IMR-90 (cell line): ENCODE data around the gene TOMM6. TPM values are rescaled to one million over a fixed set of nuclear protein-coding genes. Genes with fewer than 3 reads are reported as not detected.

Experiments used
- ATAC-seq: fragments of 200-7000 bp; cut with Tn5 transposase; 2 replicates; pipeline ENCODE4 v1.9.1; 2020; ENCODE audit warnings: low read depth, mild to moderate bottlenecking, moderate library complexity
- BruUV-seq: library from RNA; stranded (reverse); fragments of 400-500 nt; replicated peaks from 2 replicates; lab custom pipeline; 2021; lab: Mats Ljungman, UMichigan
- CTCF ChIA-PET: fragments of 300-600 bp; formaldehyde crosslinking; extraction: SDS; loops from one replicate; lab custom pipeline; 2021; ENCODE audit warnings: antibody characterized with exemption; lab: Yijun Ruan, JAX
- POLR2A ChIA-PET: fragments of 300-600 bp; sonication (Branson Sonifier 250); formaldehyde crosslinking; loops from one replicate; lab custom pipeline; 2022; ENCODE audit warnings: antibody characterized with exemption; ENCODE audit not compliant: unreplicated experiment; lab: Charles Lee
- DNase-seq: peaks from one replicate; pipeline ENCODE4 v3.0.0; 2013
- H2AFZ ChIP-seq: replicated peaks from 2 replicates; pipeline ENCODE3; 2013; ENCODE audit warnings: low read length, mild to moderate bottlenecking; ENCODE audit not compliant: poor library complexity
- H2AK5ac ChIP-seq: 2 replicates; pipeline ENCODE4 v1.6.1; 2013; ENCODE audit warnings: low read depth, low read length, inconsistent platforms
- H2AK9ac ChIP-seq: replicated peaks from 2 replicates; pipeline ENCODE3; 2013; ENCODE audit warnings: mild to moderate bottlenecking, low read depth, low read length, moderate library complexity; ENCODE audit not compliant: poor library complexity
- H2BK120ac ChIP-seq: 2 replicates; pipeline ENCODE4 v1.6.1; 2013; ENCODE audit warnings: low read depth, low read length, inconsistent platforms
- H2BK15ac ChIP-seq: 3 replicates; pipeline ENCODE4 v1.6.1; 2013; ENCODE audit warnings: low read depth, low read length, inconsistent platforms
- H2BK20ac ChIP-seq: 2 replicates; pipeline ENCODE4 v1.6.1; 2013; ENCODE audit warnings: low read depth, mild to moderate bottlenecking, inconsistent platforms, low read length, moderate library complexity
- H2BK5ac ChIP-seq: 2 replicates; pipeline ENCODE4 v1.6.1; 2013; ENCODE audit warnings: mild to moderate bottlenecking, low read depth, low read length, inconsistent platforms; ENCODE audit not compliant: poor library complexity, severe bottlenecking
- H3K14ac ChIP-seq: replicated peaks from 2 replicates; pipeline ENCODE4 v1.6.1; 2013; ENCODE audit warnings: low read depth, low read length, inconsistent platforms
- H3K18ac ChIP-seq: 2 replicates; pipeline ENCODE4 v1.6.1; 2013; ENCODE audit warnings: low read depth, low read length, control low read depth
- H3K23ac ChIP-seq: 2 replicates; pipeline ENCODE4 v1.6.1; 2013; ENCODE audit warnings: low read depth, low read length, inconsistent platforms
- H3K27ac ChIP-seq: 2 replicates; pipeline ENCODE4 v1.5.1; 2013; ENCODE audit warnings: mild to moderate bottlenecking, control low read depth, low read length; ENCODE audit not compliant: insufficient read depth
- H3K27me3 ChIP-seq: 2 replicates; pipeline ENCODE4 v1.6.1; 2013; ENCODE audit warnings: low read length; ENCODE audit not compliant: control insufficient read depth, insufficient read depth
- H3K36me3 ChIP-seq: 2 replicates; pipeline ENCODE4 v1.6.1; 2013; ENCODE audit warnings: low read length, mixed read lengths; ENCODE audit not compliant: control insufficient read depth, insufficient read depth
- H3K4ac ChIP-seq: 2 replicates; pipeline ENCODE4 v1.6.1; 2013; ENCODE audit warnings: low read depth, low read length, inconsistent platforms
- H3K4me1 ChIP-seq: 2 replicates; pipeline ENCODE4 v1.6.1; 2013; ENCODE audit warnings: low read length, mixed read lengths; ENCODE audit not compliant: control insufficient read depth, insufficient read depth
- H3K4me2 ChIP-seq: 2 replicates; pipeline ENCODE4 v1.6.1; 2013; ENCODE audit warnings: low read depth, mild to moderate bottlenecking, control low read depth, low read length, moderate library complexity
- H3K4me3 ChIP-seq: 2 replicates; pipeline ENCODE4 v1.5.1; 2013; ENCODE audit warnings: low read depth, mild to moderate bottlenecking, control low read depth, low read length, moderate library complexity; ENCODE audit not compliant: insufficient read depth
- H3K56ac ChIP-seq: 2 replicates; pipeline ENCODE4 v1.6.1; 2013; ENCODE audit warnings: low read length, inconsistent platforms; ENCODE audit not compliant: insufficient read depth; ENCODE audit errors: extremely low read depth
- H3K79me1 ChIP-seq, 2 experiments: 2 replicates each; pipeline ENCODE4 v1.6.1; 2013; ENCODE audit warnings: low read length in 2 of 2, inconsistent platforms in 1 of 2, low read depth in 1 of 2
- H3K9ac ChIP-seq: 2 replicates; pipeline ENCODE4 v1.6.1; 2013; ENCODE audit warnings: low read depth, low read length, control low read depth
- H3K9me1 ChIP-seq: 2 replicates; pipeline ENCODE4 v1.6.1; 2013; ENCODE audit warnings: low read length, inconsistent platforms; ENCODE audit not compliant: insufficient read depth
- H3K9me3 ChIP-seq: 2 replicates; pipeline ENCODE4 v1.6.1; 2013; ENCODE audit warnings: low read length; ENCODE audit not compliant: control insufficient read depth, insufficient read depth
- H4K20me1 ChIP-seq: 2 replicates; pipeline ENCODE4 v1.6.1; 2013; ENCODE audit warnings: low read length, inconsistent platforms; ENCODE audit not compliant: insufficient read depth
- H4K5ac ChIP-seq: 2 replicates; pipeline ENCODE4 v1.6.1; 2013; ENCODE audit warnings: mild to moderate bottlenecking, low read depth, low read length, control low read depth
- H4K8ac ChIP-seq, 2 experiments: 2 replicates each; pipeline ENCODE4 v1.6.1; 2013; ENCODE audit warnings: low read depth in 2 of 2, low read length in 2 of 2, control low read depth in 1 of 2, inconsistent platforms in 1 of 2
- H4K91ac ChIP-seq: 2 replicates; pipeline ENCODE4 v1.6.1; 2013; ENCODE audit warnings: low read depth, low read length, inconsistent platforms; ENCODE audit not compliant: insufficient read depth
- POLR2A ChIP-seq: IDR thresholded peaks from 2 replicates; pipeline ENCODE4 v1.6.1; 2012; ENCODE audit warnings: mild to moderate bottlenecking, low read depth, low read length
- SMC3 ChIP-seq: fragments of 150-350 bp; IDR thresholded peaks from 2 replicates; pipeline ENCODE4 v1.6.1; 2016; ENCODE audit warnings: low read depth, mild to moderate bottlenecking, antibody characterized with exemption, low read length, moderate library complexity
- WGBS, 2 experiments: methylation state at CpG; one replicate each; pipeline versions ENCODE4 v1.1.5 to v1.1.7; 2013; ENCODE audit warnings: missing lambda C conversion rate in 2 of 2; ENCODE audit not compliant: insufficient read length in 1 of 2; ENCODE audit errors: extremely low coverage in 2 of 2; 5-methylcytosine and 5-hydroxymethylcytosine counted together
- dilution Hi-C: fragments of 300-500 bp; cut with HindIII; formaldehyde crosslinking; loops from one replicate; pipeline ENCODE4 v1.14.3; 2018; ENCODE audit warnings: low sequenced_read_pairs; ENCODE audit not compliant: unreplicated experiment
- in situ Hi-C: fragments of 300-500 bp; cut with MboI; formaldehyde crosslinking; loops from 3 replicates; pipeline ENCODE4 v1.14.3; 2019; ENCODE audit warnings: low sequenced_read_pairs, inconsistent platforms, mixed read lengths
- intact Hi-C: fragments of 100-400 bp; cut with micrococcal nuclease; formaldehyde crosslinking; loops from 2 replicates; pipeline ENCODE4 v1.10.0; 2022
- polyA plus RNA-seq, 3 experiments: library from polyadenylated mRNA; depleted of rRNA; stranded (reverse); fragments of >200 nt; gene quantifications; 2 replicates each; pipeline ENCODE4 v1.2.3, GENCODE V29; 2012; ENCODE audit warnings: low replicate concordance in 1 of 3
- total RNA-seq: library from RNA; depleted of rRNA; stranded (reverse); fragments of >200 nt; gene quantifications from 2 replicates; pipeline ENCODE4 v1.2.3, GENCODE V29; 2012

TOMM6 gene
- total and polyA plus RNA-seq, 2 of the 4 experiments (the other 2 are of a cell fraction): 128 to 227 TPM

GRCh38 chr6:41771058-41771983 is 16.2 kb upstream of the TOMM6 start:
- Histone ChIP-seq H4K5ac (no peak overlapping the region), H3K27ac (no peak overlapping the region), H4K20me1 (no peaks in the 10 kb centered on the region), H2AFZ (no peak overlapping the region), H3K4me1 (peaks cover 5% of the 10 kb centered on the region; the same call in 1 of the 2 replicates), H2BK120ac (no peak overlapping the region), H3K23ac (no peak overlapping the region), H3K36me3 (peaks cover 39% of the 10 kb centered on the region), H3K4me3 (no peak overlapping the region), H3K79me1 (no peaks in the 10 kb centered on the region), H3K27me3 (no peaks in the 10 kb centered on the region), H3K9ac (no peak overlapping the region), H2AK5ac (no peak overlapping the region), H3K9me1 (no peaks in the 10 kb centered on the region), H2AK9ac (no peak overlapping the region), H2BK20ac (no peak overlapping the region), H3K18ac (no peak overlapping the region), H4K91ac (no peak overlapping the region), H3K4ac (no peak overlapping the region), H3K56ac (no peak overlapping the region), H3K14ac (no peak overlapping the region), H3K9me3 (no peaks in the 10 kb centered on the region), H2BK5ac (no peak overlapping the region), H3K4me2 (no peak overlapping the region), H4K8ac (no peak overlapping the region), H2BK15ac (no peak overlapping the region)
- ATAC-seq (no peak), DNase-seq (no peak)
- dilution Hi-C loops (no loop called here), intact Hi-C loops (no loop called here), in situ Hi-C loops (no loop called here)
- ChIA-PET CTCF (no interaction called here), POLR2A (no interaction called here)
- BruUV-seq: no TSS peak
- WGBS, 2 experiments: 92% methylated on average over 9 of the region's 29 CpGs; no CpG with 5 or more reads in 1 of the 2 experiments
- no peak for TF ChIP-seq POLR2A
- no peak for TF ChIP-seq SMC3
